ENCODE measurements around the gene SQSTM1.
A peak's percentile ranks its signal among the peaks of the same experiment; 100 is the strongest.
"Not testable (repeated sequence)": the region's sequence is repeated elsewhere in the genome, so short reads cannot be mapped to it uniquely, and the experiment has no call there.

SQSTM1 gene

DNA sequence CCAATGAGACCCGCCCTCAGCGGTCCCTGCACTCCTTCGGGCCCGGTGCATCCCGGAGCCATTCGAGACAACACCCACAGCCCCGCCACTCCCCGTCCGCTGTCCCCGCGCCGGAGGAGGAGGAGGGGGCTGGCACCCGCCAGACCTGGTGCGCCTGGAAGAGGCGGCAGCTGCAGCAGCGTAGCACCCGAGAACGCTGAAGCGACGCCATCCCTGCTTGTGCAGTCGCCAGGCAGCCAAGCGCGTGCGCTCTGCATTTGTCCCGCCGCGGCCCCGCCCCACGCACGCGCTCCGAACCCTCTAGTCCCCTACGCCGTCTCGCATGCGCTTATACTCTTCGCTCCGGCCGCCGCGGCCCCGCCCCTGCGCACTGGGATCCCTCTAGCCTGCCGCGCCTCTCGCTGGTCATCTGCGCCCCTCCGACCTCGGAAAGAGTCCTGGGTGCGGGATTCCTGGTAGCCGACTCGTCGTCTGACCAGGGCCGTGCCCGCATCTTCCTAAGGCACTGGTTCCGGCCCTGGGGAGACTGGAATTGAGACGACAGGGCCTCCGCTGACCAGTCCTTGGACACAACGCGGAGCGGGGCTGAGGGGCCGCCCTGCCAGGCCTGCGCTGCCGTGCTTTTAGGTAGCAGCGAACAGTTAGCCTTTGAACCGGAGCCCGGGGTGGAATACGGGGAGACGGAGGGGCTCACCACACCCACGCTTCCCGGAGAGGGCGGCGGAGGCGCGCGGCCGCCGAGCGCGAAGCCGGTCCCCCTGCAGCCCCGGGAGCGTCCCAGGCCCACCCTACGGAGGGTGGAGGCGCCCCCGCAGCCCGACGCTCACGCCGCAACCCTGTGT lies 38.1 kb downstream of the SQSTM1 start, which contains the start of gene MRNIP:
Gene MRNIP (minus strand): TSS at position 232 of the 842 bp plus-strand sequence. CDS start 21 bp downstream, at position 211.
- DNase-seq = peak; percentile 93 to 95

DNA sequence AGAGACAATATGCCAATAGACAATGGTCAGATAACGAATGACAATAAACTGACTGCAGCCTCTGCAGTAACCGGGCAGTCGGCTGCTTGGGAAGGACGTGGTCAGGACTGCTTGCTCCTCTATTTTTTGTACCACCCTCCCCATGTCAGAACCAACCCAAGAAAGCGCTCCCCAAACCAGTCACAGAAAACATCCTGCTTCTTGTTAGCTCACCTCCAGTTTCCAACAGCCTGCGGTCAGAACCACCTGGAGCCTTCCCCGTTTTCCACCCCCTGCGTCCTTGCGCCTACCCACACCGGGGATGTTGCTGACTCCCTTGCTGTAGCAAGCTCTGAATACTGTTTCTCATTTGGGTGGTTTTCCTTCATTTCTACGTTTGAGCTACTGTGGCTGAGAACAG lies 39.6 kb downstream of the SQSTM1 start:
- no peak for DNase-seq

DNA sequence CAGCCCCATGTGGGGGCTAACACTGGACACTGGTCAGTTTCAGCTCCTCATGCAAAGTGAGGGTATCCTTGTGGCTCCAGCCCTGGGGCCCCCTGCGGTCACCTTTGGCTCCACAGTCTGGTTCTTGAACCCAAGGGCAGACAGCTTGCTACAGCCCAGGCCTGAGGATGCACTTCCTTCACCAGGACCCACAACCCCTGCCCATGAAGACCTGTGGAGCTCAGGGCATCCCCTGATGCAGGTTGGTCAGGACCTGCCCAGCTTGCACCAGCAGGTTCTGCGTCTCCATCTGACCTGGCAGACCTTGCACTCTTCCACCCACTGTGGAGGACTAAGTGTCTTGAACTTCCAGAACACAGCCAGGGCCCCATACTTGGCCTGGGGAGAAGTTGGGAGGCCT lies 41.6 kb downstream of the SQSTM1 start:
- DNase-seq = no peak

DNA sequence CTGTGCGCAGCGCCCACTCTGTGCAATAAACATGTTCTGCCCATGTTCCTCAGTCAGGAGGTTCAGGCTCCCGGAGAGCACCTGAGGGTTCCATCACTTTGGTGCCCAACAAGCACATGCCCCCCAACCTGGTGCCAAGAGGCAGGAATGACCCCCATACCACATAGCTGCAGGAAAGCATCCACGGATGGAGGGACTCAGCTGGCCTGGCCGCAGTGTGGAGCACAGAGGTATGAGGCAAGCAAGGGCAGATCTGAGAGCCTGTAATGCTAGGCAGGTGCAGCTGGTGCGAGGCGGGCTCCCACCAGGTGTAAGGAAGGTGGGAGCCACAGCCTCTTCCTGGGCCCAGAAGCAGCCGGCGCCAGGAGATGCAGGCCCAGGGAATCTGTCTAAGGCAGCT lies 42.2 kb downstream of the SQSTM1 start:
- DNase-seq = no peak

DNA sequence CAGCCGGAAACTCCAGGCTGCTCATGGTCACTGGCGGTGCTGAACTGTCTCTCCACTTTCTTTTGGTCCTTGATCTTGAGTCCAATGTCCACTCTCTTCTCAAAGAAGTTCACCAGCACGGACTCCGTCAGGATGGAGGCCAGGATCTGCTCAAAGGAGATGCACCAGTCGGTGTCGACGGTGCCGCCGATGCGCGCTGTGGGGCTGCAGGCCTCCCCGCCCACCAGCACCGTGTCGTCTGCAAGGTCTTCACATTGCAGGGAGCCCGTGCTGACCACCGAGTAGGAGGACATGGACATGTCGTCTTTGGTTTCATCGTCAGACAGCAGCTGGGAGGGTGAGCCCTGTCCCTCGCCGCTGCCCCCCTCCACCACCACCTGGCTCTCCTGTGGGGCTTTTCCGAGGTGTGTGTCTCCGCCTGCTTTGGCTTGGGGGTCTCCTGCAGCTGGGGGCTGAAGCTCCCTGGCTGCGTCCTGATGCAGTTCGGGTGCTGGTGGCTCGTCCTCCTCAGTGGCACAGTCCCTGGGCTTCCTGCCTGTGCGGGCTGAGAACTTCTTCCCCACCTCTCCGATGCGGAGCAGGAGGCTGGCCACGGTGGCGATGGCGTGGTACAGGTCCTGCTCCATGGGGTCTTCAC lies 42.9 kb downstream of the SQSTM1 start:
- no peak for DNase-seq

DNA sequence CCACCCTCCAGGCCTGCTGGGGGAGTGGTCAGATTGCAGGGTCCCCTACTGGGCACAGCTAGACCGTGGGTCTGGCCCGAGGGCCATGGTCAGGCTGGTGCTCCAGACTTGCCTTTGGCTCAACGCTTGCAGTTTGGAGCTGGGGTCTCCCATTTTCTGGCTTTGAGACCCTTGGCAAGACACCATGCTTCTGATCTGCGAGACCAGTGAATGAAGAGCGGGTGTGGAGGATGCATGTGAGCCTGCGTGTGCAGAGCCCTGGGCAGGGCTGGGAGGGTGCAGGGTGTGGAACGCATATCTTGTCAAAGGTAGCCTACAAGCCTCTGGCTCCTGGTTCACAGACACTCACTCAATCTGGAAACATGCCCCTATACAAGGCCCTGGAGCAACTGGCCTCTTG lies 44.0 kb downstream of the SQSTM1 start:
- no peak for DNase-seq

DNA sequence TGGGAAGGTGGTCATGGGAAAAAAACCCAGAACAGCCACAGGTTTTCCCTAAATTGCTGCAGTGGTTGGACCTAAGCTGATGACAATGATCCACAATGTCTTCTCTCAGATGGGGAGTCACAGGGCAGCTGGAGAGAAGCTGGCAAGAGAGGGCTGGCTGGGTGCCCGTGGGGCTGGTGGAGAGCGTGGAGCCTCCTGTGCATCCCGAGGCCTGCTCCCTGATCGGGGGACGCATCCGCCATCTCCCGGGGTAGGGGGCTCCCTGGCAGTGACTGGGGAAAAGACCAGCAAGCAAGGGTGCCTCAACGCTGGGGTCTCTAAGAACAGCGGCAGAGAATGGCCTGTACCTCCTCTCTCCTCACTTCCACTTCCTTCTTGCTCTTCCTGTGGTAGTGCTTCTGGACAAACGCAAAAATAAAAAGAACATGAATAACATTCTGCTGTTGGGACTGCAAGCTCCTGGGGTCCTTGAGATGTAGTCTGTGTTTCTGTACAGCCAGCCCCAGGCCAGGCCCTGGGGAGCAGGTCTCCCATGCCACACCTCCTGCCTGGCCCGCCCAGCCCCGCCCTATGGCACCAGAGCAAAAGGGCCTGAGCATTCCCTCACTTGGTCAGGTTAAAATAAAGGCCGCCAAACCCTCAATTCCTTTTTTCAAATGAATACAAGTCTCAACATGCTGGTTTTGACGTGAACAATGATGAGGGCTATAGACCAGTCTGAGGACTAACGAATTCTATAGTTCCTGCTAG lies 45.0 kb downstream of the SQSTM1 start:
- DNase-seq = no peak

DNA sequence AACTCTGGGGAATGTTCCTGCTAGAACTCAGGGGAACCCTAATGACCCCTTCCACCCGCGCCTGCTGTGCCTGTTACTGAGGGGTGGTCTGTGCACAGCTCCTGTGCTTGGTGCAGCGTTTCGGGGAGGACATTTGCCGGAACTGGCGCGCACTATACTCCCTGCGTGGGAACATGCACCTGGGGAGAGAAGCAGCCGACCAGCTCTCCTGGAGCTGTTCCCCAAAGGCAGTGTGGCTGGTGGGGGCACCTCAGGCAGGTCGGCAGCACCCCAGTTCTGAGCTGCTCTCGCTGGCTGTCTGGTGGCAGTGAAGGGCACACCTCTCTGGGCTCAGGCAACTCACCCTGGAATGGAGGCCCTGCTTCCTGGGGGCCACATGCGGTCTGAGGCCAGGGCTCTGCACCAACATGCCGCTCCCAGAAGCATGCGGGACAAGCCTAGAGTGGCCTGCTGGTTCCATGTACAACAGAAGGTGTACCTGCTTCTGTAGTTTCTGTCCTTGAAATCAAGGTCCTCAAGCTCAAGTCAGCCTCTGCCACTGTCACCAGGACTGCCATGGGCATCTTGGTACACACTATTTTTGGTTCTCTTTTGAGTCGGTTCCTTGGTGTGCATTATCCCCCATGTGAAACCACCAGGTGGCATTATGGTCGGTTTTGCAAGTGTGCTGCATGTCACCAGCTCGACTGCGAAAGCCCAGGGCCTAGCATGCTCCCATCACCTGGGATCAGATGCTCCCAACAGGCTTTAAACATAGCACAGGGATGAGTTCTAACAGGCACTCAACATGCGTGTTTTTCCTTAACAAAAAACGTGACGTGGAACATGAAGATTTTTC lies 45.8 kb downstream of the SQSTM1 start:
- DNase-seq = no peak

DNA sequence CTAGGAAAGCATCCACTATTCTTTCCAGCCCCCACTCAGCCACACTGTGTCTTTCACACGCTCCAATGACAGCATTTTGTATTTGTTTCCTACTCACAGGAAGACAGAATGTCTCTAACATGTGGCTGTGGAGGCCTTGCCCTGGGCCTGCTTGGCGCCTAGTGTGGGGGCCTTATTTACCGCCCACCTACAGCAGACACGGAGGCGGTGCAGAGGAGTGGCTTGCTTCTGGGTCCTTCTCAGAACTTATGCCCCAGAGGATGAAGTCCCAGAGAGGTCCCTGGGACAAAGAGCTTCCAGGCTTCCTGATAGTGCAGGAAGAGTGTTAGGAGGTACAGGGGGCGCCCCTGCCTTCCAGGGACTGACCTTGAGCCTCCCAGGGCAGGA lies 46.4 kb downstream of the SQSTM1 start:
- no peak for DNase-seq

DNA sequence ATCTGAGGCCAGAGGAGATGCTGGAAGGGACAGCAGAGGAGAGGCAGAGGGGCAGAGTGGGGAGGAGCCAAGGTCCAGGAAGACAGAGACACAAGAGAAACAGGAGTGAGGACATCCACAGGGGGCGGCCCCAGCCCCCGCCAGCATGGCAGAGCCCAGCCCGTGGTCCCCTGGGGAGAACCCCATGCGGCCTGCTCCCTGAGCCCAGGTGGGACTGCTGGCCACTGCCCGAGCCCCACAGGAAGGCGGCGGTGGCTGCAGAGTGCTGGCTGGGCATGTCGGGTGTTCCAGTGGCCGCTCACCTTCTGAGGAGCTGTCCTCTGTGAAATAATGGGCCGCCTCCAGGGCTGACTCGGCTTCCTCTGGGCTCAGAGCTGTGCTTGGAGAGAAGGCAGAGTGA lies 46.8 kb downstream of the SQSTM1 start:
- no peak for DNase-seq

DNA sequence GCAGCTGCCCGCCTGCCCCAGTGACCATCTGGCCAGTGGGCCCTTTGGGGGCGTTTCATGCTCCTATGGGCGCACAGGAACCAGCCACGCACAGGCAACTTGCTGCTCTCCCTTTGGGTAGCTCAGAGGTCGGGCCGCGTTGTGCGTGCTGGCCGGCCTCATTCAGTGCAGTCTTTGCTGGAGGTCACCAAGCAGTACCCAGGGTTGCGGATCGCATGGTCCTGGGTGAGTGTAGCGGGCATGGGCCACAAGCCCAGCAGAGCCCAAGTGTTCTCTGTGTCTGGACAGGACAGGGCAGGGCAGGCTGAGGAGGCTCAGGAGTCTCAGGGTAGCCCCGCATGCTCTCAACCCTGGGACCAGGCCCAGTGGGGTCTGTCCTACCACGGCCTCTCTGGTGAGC lies 47.8 kb downstream of the SQSTM1 start:
- DNase-seq = no peak

DNA sequence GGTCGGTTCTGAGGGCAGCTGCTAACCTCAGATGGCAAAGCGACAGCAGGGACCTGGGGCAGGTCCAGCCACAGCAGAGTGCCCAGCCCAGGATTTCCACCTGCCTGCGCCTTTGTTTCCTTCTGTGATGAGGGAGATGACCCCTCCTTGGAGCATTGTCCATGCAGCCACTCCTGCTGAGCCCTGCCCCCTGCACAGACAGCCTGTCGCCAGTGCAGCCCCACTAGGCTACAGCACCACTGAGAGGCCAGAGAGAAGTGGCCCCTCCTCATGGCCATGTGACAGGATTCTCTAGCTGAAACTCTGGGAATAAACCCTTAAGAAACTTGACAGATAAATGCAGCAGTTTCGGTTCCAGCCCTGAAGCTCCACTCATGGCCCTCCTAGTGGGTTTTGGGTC lies 48.4 kb downstream of the SQSTM1 start:
- DNase-seq = no peak

DNA sequence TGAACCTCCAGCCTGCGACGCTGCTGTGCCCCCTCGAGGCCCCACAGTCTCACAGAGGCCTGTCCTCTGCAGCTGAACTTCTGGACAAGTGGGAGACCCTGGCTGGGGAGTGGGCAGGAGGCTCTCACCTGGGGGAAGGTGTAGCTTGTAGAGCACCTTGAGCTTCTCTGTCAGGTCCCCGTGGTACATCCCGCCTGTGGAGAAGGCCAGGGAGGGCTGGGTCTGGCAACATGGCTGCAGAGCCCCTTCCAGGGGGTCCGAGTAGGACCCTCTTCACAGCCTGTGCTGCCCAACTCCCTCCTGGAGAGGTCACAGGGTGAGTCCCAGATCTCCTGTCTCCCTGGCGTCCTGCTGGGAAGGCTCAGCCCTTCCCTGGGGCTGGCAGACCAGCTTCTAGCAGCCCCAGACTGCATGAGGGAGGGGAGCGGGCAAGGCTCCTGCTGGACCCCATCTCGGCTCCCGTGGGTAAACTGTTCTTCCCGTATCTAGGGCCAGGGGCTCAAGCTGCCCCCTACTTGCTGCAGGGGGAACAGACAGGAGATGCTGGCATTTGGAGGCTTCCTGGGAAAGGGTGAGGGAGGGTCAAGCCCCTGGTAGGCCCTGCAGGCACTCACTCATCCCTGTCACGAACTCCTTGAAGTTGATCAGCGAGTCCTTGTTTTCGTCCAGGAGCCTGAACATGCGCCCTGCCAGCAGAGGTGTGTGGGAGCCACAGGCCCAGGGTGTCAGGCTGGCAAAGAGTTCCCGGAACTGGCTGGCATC lies 49.1 kb downstream of the SQSTM1 start:
- no peak for DNase-seq

DNA sequence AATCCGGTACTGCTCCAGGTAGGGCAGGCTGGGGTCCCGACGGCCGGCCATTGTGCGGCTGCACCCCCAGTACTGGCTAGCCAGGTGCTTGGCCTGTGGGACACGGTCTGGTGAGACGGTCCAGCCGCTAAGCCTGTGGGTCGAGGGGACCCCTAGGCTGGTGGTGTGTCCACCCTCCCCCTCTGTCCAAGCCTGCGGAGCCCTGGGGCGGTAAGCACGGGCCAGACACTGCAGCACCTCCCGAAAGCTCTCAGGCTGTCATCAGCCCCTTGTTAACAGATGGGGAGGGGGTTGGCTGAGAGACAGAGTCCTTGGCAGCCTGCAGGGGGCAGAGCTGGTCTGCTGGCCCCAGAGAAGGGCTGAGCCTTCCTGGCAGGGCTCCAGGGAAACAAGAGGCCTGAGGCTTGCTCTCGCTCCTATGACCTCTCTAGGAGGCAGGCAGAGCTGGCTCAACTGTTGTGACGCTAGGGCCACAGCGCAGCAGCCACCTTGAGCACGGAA lies 49.7 kb downstream of the SQSTM1 start:
- DNase-seq = no peak

DNA sequence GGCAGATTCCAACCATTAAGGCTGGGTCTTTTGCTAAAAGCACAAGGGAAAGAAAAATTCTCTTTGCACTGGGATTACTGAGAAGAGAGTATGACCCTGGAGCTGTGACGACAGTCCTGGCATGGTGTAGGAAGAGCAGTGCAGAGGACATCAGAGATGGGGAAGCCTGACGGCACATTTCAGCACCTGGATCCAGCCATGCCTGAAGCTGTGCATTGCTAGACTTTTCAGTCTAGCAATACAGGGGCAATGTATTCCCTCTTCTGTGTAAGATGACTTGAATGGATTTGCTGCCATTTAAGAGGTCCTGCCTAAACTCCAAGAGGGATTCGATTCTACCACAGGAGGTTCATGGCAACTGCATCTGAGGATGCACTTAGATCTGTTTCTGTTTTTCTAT lies 50.2 kb downstream of the SQSTM1 start:
- no peak for DNase-seq

DNA sequence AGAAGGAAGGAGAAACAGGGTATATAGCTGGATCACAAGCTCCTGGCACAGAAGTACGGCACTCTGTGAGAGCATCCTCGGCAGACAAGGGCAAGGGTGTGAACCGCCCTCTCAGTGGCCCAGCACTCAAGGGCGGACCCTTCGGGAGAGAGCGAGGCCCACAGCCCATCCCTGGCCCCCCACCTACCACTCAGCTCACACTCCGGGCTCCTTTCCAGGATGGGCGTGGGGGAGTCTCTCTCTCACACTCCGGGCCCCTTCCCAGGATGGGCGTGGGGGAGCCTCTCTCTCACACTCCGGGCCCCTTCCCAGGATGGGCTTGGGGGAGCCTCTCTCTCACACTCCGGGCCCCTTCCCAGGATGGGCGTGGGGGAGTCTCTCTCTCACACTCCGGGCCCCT lies 50.8 kb downstream of the SQSTM1 start:
- not testable (repeated sequence) for DNase-seq

DNA sequence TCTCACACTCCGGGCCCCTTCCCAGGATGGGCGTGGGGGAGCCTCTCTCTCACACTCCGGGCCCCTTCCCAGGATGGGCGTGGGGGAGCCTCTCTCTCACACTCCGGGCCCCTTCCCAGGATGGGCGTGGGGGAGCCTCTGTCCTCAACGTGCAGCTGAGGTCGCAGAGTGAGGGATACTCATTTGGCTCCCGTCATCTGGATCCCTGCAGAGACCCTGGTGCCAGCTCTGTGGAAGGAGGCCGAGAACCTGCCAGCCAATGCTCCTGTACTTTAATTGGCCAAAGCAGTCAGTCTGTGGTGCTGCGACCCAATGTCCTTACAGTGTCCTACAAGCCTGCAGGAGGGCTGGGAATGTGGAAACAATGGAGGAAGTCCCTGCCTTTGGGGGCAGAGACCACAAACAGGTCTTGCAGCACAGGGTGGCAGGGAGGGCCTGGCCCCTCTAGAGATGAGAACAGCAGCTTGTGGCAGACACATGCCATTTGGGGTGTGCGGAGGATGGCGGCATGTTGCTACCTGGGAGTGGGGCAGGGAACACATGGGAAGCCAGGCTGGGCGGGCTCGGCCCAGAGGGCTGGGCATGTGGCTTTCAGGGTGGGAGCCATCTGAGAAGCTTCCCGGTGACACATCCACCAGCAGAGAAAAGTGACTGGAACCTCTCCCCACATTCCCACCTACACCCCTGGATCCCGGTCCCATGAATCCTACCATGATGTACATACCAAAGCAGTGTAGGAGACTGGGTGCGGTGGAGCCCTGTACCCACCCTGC lies 51.5 kb downstream of the SQSTM1 start:
- DNase-seq = no peak

DNA sequence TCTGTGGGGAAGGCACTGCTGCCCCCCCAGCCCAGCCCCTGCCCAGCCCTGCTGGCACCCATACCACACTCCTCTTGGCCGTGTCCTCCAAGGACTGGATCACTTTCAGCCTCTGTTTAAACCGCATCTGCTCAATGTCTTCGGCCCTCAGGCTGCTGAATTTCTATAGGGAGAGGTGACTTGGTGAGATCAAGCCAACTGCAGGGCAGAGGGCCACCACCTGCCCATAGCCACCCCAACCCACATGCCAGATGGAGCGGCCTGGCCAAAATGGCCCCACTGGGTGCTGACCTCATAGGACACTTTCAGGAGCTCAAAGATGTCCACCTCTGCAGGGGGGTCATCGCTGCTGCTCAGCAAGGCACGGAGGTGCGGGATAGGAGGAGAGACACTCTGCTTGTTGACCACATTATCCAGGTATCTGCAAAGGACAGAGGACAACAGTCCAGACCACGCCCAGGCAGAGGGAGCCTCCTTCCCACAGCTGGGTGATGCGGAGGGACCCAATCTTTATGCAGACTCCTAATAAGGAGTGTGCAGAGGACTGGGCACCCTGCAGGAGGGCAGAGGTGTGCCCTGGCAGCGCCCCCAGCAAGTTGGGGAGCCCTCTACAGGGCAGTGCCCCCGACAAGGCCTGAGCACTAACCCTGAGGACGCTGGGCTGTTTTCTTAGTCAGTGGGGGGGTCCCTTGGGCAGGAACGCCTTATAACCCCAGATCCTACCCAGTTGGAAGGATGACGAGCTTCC lies 52.3 kb downstream of the SQSTM1 start:
- no peak for DNase-seq

DNA sequence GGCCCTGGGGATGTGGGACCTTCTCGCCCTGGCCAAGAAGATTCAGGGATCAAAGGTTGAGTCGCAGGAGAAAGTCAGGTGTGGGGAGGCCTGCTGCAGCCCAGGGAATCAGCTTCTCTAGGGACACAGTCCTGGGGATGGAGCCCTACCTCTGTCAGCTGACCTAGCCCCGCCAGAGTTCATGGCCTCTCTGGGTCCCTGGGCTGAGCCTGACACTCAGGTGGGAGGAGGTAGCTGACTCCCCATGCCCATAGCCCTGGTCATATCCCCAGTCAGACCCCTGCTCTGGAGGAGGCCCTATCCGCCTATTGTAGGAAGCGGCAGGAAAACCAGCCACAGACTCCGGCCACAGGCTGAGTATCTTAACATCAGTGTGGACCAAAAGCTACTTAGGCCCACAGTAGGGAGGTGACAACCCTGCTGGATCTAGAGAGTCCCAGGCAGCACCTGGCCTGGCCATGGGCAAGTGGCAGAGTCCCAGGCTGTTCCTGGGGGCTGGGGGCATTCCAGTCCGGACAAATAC lies 52.9 kb downstream of the SQSTM1 start:
- DNase-seq = no peak

DNA sequence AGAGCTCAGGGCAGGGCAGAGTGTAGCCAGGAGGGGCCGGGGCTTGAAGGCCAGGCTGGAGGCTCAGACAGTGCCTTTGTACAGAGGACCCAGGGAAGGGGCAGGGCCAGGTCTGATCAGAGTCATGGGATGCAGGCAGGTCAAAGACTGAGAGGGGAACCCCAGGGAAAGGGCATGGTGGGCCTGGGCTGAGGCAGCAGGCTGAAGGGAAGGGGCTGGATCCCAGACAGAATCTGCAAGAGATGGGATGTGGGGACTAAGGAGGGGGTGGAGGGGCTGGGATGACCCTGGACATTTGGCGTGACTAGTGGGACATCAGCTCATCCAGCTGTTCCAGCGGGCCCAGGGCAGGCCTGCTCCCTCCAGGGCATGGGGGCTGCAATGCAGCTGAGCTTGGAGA lies 53.4 kb downstream of the SQSTM1 start:
- DNase-seq = no peak

Data from inflammatory macrophage (primary cell).